A204.1 (cell line): ENCODE data around the gene CACNA2D3.

ENCODE experiments used
- FAIRE-seq: peaks from 2 replicates; lab custom pipeline; 2012; peaks lifted over from hg19 to GRCh38; lab: Jason Lieb, UNC

Gene CACNA2D3

DNA sequence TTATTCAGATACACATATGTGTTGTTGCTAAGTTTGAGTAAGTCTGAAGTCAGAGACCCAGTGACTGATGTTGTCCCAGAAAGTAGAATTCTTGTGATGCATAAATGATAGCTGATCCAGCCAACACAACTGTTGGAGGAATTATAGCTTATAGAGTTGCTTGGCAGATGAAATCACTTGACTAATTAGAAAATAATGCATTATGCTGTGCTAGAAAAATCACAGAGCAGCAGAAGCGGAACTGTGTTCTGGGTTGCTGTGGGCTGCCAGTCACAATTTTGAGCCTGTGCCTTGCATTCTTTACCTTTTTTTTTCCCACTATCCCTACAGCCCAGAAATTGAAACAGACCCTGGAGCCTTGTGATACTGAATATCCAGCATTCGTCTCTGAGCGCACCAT is 895.5 kb downstream of the CACNA2D3 start:
- no peak for FAIRE-seq

DNA sequence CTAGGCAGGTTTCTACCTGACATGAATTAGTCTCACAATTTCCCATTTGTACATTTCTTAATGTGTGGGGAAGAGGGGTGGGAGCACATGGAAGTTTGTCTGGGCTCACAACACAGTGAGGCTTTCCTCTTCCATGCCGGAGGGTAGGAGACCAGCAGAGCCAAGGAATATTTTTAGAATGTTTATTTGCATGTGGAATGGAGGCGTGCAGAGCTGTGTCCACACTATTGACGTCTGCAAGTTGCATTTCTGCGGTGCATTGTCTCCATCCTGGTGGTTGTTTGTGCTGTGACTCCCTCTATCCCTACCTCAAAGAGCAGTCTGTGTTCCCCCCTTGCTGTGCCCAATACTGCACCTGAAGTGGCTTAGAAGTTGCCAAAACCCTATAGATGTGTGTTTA is 908.6 kb downstream of the CACNA2D3 start:
- FAIRE-seq: no peak

DNA sequence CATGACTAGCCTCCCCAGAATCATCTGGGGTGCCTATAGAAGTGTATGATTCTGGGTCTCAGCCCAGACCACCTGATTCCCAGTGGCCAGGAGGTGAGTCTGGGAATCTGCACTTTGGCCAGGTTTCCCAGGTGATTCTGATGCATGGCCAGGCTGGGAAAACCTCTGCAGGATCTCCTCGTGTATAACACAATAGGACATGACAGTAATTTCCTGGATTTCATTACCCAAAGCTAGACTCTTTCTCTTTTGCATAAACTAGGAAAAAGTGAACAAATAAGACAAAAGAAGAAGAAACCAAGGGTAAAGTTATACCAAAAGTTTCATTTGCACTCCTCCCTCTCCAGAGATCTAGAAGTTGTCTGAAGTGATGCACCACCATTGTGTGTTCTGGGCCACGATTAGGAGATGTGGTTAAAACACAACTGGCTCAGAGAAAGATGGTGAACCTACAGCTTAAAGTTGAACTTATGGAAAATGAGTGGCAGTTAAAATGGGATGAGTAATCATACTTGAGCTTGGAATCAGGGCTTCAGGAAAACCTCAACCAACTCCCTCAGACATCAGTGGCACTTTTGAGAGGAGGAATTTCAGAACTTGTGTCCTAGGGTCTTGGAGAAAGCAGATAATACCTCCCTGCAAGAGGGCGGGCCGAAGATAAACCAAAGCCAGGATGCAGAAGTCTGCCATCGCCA is 914.7 kb downstream of the CACNA2D3 start:
- no peak for FAIRE-seq

- FAIRE-seq: no peak
Observed at GRCh38 chr3:55042591-55042990, 920.2 kb downstream of the CACNA2D3 start.

DNA sequence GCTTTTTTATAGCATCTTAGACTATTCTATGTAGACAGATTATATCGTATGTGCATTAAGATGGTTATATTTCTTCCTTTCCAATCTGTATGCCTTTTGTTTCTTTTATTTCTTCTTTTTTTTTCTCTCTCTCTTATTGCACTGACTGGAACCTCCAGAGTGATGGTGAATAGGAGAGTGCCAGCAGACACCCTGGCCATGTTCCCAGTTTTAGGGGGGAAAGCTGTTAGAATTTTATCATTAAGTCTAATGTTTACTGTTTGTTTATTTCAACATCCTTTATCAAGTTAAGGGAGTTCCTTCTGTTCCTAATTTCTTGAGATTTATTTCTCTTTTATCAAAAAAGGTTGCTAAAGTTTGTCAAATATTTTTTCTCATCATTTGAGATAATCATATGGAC is 922.1 kb downstream of the CACNA2D3 start:
- no peak for FAIRE-seq

DNA sequence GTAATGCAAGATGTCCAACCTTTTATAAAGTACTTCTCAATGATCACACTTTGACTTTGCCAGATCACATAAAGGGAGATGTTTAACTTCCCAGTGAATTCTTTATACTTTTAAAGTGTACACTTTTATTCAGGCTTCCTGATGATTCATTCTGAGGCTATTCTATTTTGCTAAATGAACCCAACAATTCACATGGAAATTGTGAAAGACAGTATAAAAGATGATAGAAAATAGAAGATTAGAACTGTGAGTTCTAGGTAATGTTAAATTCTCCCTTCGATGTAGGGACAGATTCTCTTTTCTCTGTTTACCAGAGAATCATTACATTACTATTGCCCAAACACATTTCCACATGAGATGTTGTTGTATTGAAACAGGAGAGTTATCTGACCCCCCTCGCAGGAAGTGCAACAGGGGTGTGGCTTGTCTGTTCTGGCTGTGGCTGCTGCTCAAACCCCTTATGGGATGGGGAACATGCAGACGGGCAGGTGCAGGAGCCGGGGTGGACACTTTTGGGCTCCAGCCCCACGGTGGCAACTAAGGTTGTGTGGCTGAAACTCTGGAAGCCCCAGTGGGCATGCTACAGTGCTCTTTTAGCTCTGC is 936.8 kb downstream of the CACNA2D3 start:
- no peak for FAIRE-seq

GRCh38 chr3:55060896-55061719 is 938.8 kb downstream of the CACNA2D3 start:
- FAIRE-seq: no peak

- FAIRE-seq: no peak
Observed at GRCh38 chr3:55061720-55062034, 939.3 kb downstream of the CACNA2D3 start.

- no peak for FAIRE-seq
Observed at GRCh38 chr3:55064164-55064563, 941.8 kb downstream of the CACNA2D3 start.

- no peak for FAIRE-seq
Observed at GRCh38 chr3:55065331-55065730, 943.0 kb downstream of the CACNA2D3 start.

GRCh38 chr3:55066551-55067047 is 944.2 kb downstream of the CACNA2D3 start:
- FAIRE-seq: no peak

- FAIRE-seq: no peak
Observed at GRCh38 chr3:55069950-55070349, 947.6 kb downstream of the CACNA2D3 start.

GRCh38 chr3:55074796-55075195 is 952.4 kb downstream of the CACNA2D3 start:
- FAIRE-seq: no peak

- FAIRE-seq: no peak
Observed at GRCh38 chr3:55075846-55076245, 953.5 kb downstream of the CACNA2D3 start.

DNA sequence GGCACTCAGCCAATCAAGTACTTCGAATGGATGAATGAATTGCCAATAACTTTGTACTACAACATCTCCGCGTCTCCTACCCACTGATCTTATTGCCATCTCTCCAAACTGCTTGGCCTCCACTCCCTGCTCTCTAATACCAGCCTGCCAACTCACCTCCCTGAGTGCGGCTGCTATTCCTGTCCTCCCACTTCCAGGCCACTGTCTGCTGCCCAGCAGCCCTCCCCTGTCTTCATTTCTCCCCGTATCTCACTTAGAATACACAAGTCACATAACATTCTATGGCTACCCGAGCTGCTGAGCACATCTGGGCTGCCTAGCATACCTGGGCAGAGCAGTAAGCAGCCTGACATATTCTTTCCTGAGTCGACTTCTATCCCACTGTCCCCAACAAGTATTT is 955.4 kb downstream of the CACNA2D3 start:
- no peak for FAIRE-seq

GRCh38 chr3:55078876-55079275 is 956.5 kb downstream of the CACNA2D3 start:
- no peak for FAIRE-seq

DNA sequence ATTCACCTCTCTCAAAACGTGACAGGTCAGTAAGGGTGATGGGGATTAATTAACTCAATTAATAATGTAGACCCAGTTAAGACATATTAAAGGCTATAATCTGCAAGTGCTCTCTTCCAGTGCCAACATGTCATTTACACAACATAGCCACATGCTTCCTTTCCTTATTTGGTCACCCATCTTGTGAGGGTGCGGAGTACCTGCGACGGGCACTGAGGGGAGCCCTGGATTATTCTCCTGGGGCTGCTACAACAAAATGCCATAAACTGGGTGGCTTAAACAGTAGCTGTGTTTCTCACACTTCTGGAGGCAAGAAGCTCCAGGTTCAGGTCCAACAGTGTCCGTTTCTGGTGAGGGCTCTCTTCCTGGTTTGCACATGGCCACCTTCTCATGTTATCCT is 962.9 kb downstream of the CACNA2D3 start:
- FAIRE-seq: no peak

DNA sequence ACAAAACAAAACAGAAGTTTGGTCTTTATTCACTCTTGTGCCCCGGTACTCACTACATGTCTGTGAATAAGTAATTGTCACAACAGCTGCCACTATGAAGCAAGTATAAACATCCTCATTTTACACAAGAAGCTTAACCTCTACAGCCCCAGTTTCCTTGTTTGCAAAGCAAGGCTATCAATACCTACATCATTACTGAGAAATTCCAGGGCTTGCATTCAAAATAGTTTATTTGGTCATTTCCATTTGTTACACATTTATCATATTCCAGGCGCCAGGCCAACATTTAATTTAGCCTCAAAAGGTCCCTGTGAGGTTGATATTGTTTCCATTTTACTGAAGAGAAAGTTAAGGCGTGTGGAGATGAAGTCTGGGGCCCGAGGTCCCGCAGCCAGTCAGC is 966.9 kb downstream of the CACNA2D3 start:
- no peak for FAIRE-seq

DNA sequence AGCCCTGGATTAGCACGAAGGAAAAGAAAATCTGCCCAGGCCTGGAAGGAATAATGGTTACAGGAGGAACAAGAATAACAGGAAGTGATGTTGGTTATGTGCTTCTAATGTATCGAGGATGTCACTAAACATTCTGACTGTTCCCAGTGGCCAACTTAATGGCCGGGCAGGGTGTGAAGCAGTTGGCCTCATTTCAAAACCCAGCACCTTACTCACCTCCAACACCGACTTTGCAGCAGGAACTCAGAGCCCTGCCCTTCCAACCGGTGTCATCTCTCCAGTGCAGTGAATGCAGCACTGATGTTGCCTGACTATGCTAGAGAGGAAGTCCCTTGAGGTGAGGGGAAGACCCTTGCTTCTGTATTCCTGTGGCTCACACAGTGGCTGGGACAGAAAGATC is 967.9 kb downstream of the CACNA2D3 start:
- FAIRE-seq: no peak

DNA sequence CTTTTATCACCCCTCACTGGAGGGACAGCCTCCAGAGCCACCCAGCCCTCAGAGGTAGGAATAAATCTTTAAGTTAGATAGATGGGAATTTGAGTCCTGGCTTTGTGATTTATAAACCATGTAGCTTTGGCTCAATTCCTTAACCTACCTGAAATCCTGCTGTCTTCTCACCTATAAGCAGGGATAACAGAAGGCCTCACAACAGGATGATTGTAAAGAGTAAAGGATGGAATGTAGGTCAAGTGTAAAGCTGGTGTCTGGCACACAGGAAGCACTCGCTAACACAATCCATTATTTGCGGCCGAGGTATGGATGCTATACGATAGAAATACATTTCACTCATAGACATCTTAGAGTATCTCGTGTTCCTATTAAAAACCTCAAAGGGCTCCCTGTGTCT is 968.4 kb downstream of the CACNA2D3 start:
- no peak for FAIRE-seq

DNA sequence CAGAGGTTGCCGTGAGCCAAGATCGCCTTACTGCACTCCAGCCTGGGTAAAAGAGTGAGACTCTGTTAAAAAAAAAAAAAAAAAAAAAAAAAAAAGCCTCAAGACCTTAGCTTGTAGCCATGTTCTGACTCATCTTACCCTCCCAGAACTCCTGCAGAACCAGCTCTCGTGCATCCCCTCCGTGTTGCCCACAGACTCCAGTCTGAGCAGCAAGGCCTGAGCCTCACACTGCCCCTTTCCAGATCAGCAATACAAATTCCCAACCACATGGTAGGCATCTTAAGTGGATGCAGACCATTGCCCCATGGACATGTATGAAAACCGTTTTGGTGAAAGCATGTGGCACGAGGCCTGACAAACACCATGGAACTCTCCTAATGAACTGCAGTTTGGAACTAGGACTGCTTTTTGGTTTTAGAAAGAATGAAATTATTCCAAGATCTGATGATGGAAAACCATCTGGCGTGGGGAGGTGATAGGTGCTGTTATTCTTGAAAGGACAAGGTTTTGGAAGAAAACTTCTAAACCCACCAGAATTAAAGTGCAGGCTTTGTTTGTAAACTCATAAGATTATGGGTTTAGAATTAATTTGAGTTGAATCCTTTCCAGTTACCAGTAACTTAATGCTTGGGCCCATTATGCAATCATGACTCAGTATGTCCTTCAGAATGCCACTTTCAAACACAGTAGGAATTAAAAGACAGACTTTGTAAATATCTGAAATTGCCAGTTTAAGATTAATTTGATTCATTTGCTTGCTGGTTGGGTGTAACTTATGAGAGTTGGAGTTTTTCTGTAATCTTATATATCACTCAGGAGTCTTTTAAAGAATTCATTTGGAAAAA is 969.3 kb downstream of the CACNA2D3 start:
- FAIRE-seq: no peak

DNA sequence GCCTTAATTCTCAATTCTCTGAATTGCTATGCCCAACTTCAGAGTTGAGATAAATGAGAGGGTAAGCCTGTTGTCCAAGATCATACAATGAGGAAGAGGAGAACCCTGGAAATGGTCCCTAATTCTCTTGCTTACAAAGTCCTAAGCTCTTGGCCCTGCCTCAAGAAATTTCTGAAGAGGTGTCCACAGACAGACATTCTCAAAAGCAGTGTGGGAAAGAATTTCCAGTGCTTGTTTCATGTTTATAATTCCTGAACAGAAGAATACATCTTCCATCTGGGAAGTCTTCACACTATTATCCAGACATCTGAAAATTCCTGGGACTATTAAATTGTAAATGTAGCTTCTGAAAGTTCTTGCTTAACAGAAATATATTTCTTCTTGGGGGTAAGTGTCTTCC is 972.3 kb downstream of the CACNA2D3 start:
- FAIRE-seq: no peak

DNA sequence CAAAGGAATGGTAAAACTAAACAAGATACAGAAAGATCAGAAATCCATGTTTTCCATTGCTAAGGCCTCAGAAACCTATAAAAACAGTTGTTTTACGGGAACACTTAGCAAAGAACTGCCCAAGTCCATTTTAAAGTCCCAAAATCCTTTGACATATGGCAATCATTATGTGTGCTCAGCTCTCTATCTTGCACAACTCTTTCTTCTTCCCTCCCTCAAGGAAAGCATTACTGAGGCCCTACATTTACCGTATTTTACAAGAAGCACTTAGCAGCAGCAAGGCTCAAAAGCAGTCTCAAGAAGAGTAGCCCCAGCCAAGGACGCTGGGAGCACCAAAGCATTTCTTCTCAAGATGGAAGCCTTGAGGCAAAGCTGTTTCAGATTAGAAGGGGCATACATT is 975.1 kb downstream of the CACNA2D3 start:
- FAIRE-seq: no peak
